SH-SY5Y (cell line): ENCODE results near the gene RGS9.

Experiments used
- GATA2 ChIP-seq: IDR thresholded peaks from 2 replicates; pipeline ENCODE4 v1.6.1; 2011; ENCODE audit warnings: mild to moderate bottlenecking, low read depth, low read length
- GATA3 ChIP-seq: IDR thresholded peaks from 2 replicates; pipeline ENCODE4 v1.6.1; 2011; ENCODE audit warnings: low read depth, mild to moderate bottlenecking, low read length, moderate library complexity

DNA sequence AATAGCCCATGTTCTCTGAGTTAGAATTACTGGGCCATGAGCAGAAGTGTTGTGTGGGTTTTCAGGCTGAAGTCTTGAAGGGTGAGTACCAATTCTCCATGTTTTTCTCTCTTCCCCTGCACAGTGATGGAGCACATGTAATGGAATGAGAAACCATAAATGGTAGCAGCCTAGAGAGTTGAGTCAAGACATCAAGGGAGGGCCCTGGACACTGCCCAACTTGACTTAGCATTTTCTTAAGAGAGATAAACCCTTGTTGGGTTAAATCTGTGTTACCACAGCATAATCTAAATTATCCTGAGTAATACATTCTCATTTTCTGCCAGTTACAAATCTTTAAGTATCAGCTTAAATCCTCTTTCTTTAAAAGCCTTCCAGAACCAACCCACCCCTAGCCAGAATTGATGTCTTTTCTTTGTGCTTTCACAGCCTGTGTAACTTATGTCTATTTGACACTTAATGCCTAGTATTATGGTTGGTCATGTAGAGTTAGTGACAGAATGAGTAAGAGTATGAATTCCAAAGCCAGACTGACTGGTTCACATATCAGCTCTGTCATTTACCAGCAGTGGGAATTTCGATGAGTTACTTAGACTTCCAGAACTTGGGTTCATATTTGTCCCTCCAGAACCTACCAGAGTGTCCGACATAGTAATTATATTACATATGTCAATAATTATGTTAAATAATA lies 27.0 kb upstream of the RGS9 start:
- TF ChIP-seq GATA3 = no peak
- TF ChIP-seq GATA2 = no peak
